CD4-positive, alpha-beta T cell treated with Interleukin-21 for 1 hour (primary cell): ENCODE data around the gene GNA12.
"Not testable (repeated sequence)": the region's sequence is repeated elsewhere in the genome, so short reads cannot be mapped to it uniquely, and the experiment has no call there.

Source experiments
- DNase-seq: peaks from one replicate; pipeline ENCODE4 v3.0.0-alpha.2; 2020

Gene GNA12

DNA sequence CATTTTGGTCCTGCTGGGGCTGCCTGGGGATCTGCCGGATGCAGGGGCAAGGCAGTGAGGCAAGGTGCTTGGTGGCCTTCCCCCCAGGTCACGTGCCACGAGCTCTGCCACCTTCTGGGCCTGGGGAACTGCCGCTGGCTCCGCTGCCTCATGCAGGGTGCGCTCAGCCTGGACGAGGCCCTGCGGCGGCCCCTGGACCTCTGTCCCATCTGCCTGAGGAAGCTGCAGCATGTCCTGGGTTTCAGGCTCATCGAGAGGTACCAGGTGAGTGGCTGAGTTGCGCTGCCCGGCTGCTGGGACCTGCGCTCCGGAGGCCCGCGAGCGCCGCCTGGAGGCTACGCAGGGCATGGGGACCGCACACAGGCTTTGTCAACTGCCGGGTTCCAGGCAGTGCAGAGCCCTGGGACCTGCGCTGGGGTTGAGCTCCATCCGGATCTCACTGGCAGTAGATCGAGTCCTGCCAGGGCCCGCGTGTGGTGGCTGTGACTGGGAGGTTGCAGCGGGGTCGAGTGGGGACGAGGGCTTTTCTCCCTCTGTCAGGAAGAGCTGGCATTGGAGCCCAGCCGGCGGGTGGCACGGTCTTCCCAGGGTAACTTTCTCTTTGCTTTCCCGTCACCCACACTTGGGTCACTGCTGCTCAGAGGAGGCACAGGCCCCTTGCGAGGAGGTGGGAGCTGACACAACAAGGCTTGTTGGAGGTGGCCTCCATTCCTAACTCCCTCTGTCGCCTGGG, 134.4 kb downstream of the GNA12 start:
- peak; percentile 78 for DNase-seq

GRCh38 chr7:2708547-2709310, 135.4 kb downstream of the GNA12 start:
- DNase-seq, result no peak

- no peak for DNase-seq
Measured at GRCh38 chr7:2708041-2708440, 136.1 kb downstream of the GNA12 start.

- DNase-seq, result no peak
Measured at GRCh38 chr7:2707481-2707880, 136.6 kb downstream of the GNA12 start.

GRCh38 chr7:2706685-2707126, 137.4 kb downstream of the GNA12 start:
- DNase-seq, result no peak

DNA sequence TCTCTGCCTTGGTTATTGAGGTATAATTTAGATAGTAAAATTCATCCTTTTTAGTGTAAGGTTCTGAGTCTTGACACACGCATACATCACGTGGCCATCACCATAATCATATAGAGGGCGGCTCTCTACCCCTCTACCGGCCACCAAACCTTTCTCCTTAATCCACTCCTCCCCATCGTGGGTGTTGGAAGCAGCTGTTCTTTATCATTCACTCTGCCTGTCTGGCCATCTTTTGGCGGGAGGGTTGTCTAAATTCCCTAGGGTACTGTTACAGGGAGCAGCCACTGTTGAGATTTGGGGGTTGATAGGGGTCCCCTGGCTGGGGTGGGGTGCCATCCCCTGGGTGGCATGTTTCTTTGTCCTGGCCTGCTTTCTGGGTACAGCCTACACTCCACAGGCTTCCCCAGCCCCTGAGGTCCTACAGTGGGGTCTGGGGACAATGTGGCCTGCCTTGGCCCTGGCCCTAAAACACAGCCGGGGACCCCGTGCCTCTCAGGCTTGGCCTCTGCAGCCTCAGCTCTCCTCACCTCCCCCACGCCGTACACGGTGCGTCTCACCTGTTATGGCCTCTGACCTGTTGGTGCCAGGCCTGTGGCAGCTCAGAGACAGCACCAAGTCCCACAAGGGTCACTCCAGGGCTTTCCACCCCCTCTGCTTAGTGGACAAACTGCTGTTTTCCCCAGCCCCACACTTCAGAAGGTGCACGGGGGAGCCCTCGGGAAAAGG, 138.6 kb downstream of the GNA12 start:
- DNase-seq, result no peak

DNA sequence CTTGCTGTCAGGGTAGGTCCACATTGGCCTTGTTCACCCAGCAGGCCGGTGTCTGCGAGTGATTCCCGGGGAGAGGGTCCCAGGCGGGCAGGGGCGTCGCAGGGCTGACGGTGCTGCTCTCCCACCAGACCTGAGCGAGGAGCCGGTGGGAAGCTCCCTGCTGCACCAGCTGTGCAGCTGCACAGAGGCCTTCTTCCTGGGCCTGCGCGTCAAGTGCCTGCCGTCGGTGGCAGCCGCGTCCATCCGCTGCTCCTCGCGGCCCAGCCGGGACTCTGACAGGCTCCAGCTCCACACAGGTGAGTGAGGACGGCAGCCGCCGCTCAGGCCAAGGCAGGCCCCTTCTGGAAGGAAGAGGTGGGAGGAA, 141.5 kb downstream of the GNA12 start:
- DNase-seq, result no peak

- no peak for DNase-seq
Measured at GRCh38 chr7:2701832-2702593, 142.1 kb downstream of the GNA12 start.

GRCh38 chr7:2701424-2701823, 142.7 kb downstream of the GNA12 start:
- DNase-seq, result no peak

DNA sequence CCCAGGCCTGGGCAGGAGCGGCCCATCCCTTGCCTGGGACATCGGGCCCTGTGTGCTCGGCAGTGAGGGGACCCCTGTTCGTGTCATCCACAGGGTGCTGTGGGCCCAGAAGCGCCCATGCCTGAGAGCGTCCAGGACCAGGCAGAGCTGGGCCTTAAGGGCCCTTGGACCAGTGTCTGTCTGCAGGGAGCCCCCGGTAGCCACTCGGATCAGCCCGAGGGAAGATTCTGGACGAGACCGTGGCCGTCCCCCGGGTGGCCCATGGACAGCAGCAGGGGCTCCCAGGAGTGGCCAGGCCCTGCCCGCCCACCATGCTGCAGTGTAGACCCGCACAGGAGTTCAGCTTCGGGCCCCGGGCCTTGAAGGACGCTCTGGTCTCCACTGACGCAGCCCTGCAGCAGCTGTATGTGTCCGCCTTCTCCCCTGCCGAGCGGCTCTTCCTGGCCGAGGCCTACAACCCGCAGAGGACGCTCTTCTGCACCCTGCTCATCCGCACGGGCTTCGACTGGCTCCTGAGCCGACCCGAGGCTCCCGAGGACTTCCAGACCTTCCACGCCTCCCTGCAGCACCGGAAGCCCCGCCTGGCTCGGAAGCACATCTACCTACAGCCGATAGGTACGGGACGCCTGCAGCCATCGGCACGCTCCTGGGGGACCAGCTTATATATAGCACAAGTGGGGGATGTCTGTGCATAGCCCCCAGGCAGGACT, 143.8 kb downstream of the GNA12 start:
- DNase-seq, result no peak

GRCh38 chr7:2699289-2699620, 144.9 kb downstream of the GNA12 start:
- no peak for DNase-seq

DNA sequence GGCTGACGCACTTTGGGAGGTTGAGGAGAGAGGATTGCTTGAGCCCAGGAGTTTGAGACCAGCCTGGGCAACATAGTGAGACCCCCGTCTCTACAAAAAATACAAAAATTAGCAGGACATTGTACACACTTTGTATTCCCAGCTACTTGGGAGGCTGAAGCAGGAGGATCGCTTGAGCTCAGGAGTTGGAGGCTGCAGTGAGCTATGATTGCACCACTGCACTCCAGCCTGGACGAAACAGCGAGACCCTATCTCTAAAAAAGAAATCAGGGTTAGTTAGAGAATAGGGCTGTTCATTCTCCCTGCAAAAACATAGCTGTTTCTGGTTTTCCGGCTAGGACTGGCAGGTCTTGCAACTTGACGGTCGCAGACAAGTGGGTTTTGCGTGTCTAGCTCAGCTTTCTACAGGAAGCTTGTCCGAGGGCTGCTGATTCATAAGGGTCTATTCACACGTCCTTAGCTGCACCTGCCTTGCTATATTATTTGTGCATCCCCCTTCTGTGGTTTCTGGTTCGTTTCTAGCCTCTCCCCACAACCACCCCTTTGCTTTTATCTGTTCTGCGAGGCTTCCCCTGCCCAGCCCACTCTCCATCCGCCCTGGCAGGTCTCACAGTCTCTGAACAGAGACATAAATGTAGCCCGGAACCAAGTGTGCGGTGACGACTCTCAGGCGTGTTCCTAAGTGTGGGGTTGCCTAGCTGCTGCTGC, 145.4 kb downstream of the GNA12 start:
- peak; percentile 66 for DNase-seq

- not testable (repeated sequence) for DNase-seq
Measured at GRCh38 chr7:2694122-2694436, 150.0 kb downstream of the GNA12 start.

DNA sequence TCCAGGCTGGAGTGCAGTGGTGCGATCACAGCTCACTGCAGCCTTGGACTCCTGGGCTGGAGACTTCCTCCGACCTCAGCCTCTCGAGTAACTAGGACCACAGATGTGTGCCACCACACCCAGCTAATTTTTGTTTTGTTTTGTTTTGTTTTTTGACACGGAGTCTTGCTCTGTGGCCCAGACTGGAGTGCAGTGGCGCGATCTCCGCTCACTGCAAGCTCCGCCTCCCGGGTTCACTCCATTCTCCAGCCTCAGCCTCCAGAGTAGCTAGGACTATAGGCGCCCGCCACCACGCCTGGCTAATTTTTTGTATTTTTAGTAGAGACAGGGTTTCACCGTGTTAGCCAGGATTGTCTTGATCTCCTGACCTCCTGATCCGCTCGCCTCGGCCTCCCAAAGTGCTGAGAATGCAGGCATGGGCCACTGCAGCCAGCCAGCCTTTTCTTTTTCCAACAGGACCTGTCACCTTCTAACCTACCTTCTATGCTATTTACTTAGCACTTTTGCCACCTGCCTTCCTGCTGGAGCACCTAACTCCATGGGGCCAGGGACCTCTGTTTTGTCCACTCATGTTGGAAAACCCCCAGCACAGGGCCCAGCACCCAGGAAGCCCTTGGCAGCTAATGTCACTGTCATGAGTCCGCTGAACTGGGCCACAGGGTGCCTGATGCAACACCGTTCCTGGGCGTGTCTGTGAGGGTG, 150.5 kb downstream of the GNA12 start:
- DNase-seq, result not testable (repeated sequence)

DNA sequence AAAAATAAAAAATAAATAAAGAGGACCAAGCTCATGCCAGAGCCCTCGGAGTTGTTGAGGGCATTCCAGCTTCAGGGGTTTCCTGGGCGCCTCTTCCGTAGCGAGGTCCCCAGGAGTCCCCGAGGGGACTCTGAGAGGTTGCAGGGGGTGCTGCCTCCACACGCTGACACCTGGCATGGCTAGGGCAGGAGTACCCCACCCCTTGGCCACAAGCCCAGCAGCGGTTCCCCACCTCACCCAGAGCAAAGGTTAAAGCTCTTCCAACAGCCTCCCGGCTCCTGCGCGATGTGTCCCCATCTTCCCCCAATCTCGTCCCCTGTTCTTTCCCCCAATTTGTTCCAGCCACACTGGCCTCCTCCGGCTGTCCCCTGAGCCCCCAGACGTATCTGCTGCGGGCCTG, 151.6 kb downstream of the GNA12 start:
- no peak for DNase-seq

DNA sequence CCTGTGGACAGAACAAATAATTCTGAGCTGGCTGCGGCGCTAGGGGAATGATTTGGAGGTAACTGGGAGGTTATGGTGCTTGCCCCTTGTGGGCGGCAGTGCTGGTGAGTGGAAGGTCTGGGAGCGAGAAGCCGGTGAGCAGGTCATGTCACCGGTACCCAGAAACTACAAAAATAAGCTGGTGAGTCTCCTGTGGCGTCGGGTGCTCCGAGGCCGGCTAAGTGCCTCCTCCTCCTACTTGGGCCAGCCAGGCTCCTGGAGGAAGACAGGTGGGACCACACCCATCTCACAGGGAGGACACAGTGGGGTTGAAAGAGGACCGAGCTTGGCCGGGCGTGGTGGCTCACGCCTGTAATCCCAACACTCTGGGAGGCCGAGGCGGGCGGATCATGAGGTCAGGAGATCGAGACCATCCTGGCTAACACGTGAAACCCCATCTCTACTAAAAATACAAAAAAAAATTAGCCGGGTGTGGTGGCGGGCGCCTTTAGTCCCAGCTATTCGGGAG, 152.1 kb downstream of the GNA12 start:
- DNase-seq, result not testable (repeated sequence)

DNA sequence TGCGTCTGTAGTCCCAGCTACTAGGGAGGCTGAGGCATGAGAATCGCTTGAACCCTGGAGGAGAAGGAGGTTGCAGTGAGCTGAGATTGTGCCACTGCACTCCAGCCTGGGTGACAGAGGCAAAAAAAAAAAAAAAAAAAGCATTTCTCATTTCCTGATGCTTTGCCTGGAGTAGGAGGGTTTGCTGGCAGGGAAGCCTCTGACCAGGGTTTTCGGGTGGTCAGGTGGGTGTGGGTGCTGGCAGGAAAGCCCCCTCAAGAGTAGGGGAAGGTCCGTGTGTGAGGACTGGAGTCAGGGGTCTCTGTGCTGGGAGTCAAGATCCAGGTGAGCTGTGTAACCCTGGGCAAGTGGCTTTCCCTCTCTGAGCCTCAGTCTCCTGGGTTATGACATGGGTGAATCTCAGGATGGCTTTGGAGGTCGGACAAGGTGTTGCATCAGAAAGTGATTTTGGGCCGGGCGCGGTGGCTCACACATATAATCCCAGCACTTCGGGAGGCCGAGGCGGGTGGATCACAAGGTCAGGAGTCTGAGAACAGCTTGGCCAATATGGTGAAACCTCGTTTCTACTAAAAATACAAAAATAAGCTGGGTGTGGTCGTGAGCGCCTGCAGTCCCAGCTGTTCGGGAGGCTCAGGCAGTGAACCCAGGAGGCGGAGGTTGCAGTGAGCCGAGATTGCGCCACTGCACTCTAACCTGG, 152.9 kb downstream of the GNA12 start:
- no peak for DNase-seq

GRCh38 chr7:2689951-2690705, 154.0 kb downstream of the GNA12 start:
- no peak for DNase-seq

- DNase-seq, result no peak
Measured at GRCh38 chr7:2689343-2689847, 154.7 kb downstream of the GNA12 start.
